GM20000 (cell line): ENCODE measurements around the gene BTBD2.

ENCODE experiments used
- DNase-seq: peaks from one replicate; pipeline ENCODE4 v3.0.0; 2012; ENCODE audit warnings: low spot score
- CTCF ChIP-seq: IDR thresholded peaks from 2 replicates; pipeline ENCODE4 v1.5.1; 2012; ENCODE audit warnings: mild to moderate bottlenecking, control low read depth; ENCODE audit errors: extremely low read depth, missing control alignments

Gene BTBD2

DNA sequence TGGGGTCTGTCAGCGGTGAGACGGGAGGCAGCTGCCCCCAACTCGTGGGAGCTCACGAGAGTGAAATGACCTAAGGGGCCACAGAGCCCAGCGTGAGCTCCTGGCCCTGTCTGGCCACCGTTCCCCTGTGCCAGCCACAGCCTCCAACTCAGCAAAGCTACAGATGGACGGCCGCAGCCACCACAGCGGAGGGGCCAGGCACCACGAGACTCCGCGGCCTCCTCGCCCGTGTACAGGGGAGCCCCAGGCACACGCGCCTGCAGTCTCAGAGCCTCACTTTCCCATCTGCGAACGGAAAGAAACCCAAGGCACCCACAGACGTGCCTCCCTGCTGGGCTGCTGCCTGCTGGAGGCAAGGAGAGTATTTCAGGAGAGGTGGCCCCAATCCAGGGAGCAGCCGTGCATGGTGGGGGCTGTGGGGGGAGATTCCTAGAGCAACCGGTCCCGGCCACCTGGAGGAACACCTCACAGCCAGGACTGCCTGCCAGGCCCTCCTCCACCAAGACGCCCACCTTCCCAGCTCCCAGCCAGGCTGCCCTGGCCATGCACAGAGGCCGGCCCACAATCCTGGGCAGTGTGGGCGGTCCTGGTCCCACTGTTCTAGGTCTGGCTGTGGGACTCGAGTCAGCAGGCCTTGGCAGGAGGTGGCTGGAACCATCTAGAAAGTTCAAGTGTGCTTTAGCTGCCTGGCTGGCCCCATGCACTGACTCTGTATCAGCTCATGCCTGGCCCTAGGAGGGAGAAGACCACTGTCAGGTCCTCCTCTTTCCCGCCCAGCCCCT lies 33.6 kb upstream of the BTBD2 start:
- no peak for TF ChIP-seq CTCF
- no peak for DNase-seq

- no peak for DNase-seq
- no peak for TF ChIP-seq CTCF
Measured at GRCh38 chr19:2048104-2048958, 32.8 kb upstream of the BTBD2 start.

DNA sequence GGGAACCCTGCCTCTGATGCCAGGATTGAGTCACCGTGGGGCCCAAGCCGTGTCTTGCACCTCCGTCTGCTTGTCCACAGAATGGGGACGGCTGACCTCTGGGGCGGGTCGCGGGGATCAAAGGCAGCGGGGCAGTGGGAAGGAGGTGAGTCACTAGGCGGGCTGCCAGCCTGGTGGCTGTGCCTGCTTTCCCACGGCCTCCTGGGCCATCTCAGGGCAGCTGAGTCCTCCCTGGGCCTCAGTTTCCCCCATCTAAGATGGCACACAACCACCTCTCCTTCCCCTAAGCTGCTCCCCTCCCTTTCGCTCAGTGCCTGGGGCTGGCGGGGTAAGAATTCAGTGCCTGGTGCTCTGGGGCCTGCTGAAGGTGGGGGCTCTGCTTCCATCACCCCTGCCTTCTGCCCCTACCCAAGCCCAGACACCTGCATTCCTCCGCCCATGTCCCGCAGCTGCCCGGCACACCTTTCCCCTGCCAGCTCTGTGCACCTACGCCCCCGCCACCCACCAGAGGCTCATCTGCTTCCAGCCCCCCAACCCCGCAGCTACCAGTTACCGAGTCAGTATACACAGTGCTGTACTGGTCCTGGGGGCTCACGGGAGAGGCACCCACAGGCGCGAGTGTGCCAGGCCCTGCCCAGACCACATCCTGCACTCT lies 32.1 kb upstream of the BTBD2 start:
- no peak for DNase-seq
- no peak for TF ChIP-seq CTCF

GRCh38 chr19:2047076-2047448 lies 31.5 kb upstream of the BTBD2 start:
- no peak for DNase-seq
- TF ChIP-seq CTCF, result no peak

GRCh38 chr19:2046046-2046907 lies 30.8 kb upstream of the BTBD2 start:
- no peak for TF ChIP-seq CTCF
- no peak for DNase-seq

DNA sequence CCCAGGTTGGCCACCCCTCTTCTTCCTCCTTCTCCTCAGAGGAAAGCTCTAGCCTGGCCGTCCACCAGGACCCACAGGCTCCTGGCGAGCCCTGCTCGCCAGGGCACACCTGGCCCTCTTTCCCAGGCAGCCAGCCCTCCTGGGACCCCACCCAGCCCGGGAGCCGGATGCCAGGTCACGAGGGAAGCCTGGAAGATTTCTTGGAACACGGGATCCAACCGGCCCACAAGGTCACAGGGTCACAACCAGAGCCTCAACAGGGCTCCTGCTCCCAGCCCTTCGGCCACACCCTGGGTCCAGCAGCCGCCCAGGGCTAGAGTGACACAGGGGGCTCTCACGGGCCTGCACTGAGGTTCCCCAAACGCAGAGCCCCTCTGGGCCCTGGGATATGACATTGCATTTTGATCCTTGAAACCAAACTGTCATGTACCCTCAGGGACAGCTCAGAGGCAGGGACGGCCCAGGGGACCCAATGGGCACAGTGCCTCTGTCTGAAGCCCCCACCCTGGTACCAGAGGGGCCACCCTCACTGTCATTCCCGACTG lies 30.1 kb upstream of the BTBD2 start:
- no peak for TF ChIP-seq CTCF

More for the DNA sequence above, 30.1 kb upstream of the BTBD2 start:
- no peak for DNase-seq
